Hepatocyte (in vitro differentiated cells): ENCODE results near the gene HLA-G. TPM values are rescaled to one million over a fixed set of nuclear protein-coding genes. Genes with fewer than 3 reads are reported as not detected.

Experiments used
- DNase-seq: peaks from one replicate; pipeline ENCODE4 v3.0.0-alpha.2; 2016; ENCODE audit warnings: low spot score
- H2AFZ ChIP-seq: fragments of 200-600 bp; sonication (generic); 2 replicates; pipeline ENCODE4 v1.6.0; 2016; ENCODE audit warnings: antibody characterized with exemption, mild to moderate bottlenecking
- H3K27ac ChIP-seq: fragments of 200-600 bp; sonication (generic); 2 replicates; pipeline ENCODE4 v1.5.1; 2016; ENCODE audit warnings: mild to moderate bottlenecking
- H3K27me3 ChIP-seq: fragments of 200-600 bp; sonication (generic); 2 replicates; pipeline ENCODE4 v1.6.1; 2016
- H3K36me3 ChIP-seq: fragments of 200-600 bp; sonication (generic); replicated peaks from 2 replicates; pipeline ENCODE4 v1.5.1; 2016; ENCODE audit warnings: low read depth; ENCODE audit not compliant: insufficient read depth
- H3K4me1 ChIP-seq: fragments of 200-600 bp; sonication (generic); 2 replicates; pipeline ENCODE4 v1.5.1; 2016; ENCODE audit warnings: mild to moderate bottlenecking, moderate library complexity; ENCODE audit not compliant: insufficient read depth
- H3K4me2 ChIP-seq: fragments of 200-600 bp; sonication (generic); 2 replicates; pipeline ENCODE4 v1.6.0; 2016
- H3K4me3 ChIP-seq: fragments of 200-600 bp; sonication (generic); 2 replicates; pipeline ENCODE4 v1.5.1; 2016; ENCODE audit warnings: mild to moderate bottlenecking
- H3K79me2 ChIP-seq: fragments of 200-600 bp; sonication (generic); 2 replicates; pipeline ENCODE4 v1.6.0; 2017; ENCODE audit warnings: mild to moderate bottlenecking
- H3K9me2 ChIP-seq: fragments of 200-600 bp; sonication (generic); replicated peaks from 2 replicates; pipeline ENCODE4 v1.6.0; 2017; ENCODE audit warnings: mild to moderate bottlenecking; ENCODE audit not compliant: insufficient read depth
- H3K9me3 ChIP-seq: fragments of 200-600 bp; sonication (generic); 2 replicates; pipeline ENCODE4 v1.5.1; 2016; ENCODE audit warnings: low read depth, mild to moderate bottlenecking
- H4K20me1 ChIP-seq: fragments of 200-600 bp; sonication (generic); 2 replicates; pipeline ENCODE4 v1.6.0; 2016; ENCODE audit warnings: mild to moderate bottlenecking; ENCODE audit not compliant: insufficient read depth, poor library complexity, severe bottlenecking
- EZH2 ChIP-seq: fragments of 200-600 bp; sonication (generic); IDR thresholded peaks from 2 replicates; pipeline ENCODE4 v1.6.1; 2016; ENCODE audit warnings: antibody characterized with exemption, mild to moderate bottlenecking, borderline replicate concordance
- EZH2phosphoT487 ChIP-seq: fragments of 200-600 bp; sonication (generic); IDR thresholded peaks from one replicate; pipeline ENCODE4 v1.6.1; 2018; ENCODE audit warnings: antibody characterized with exemption, mild to moderate bottlenecking, low read depth, moderate library complexity; ENCODE audit not compliant: unreplicated experiment, severe bottlenecking
- WGBS: methylation state at CpG from one replicate; pipeline ENCODE4 v1.1.6; 2016; ENCODE audit warnings: low lambda C conversion rate; ENCODE audit errors: missing lambda C conversion rate; 5-methylcytosine and 5-hydroxymethylcytosine counted together
- polyA plus RNA-seq: library from polyadenylated mRNA; unstranded; fragments of >200 nt; fragmentation: Nextera tagmentation; extraction: Ambion mirVana; gene quantifications from 2 replicates; pipeline ENCODE4 v1.2.1, GENCODE V29; 2016
- total RNA-seq: library from RNA; depleted of rRNA; stranded (reverse); fragments of >200 nt; gene quantifications from 2 replicates; pipeline ENCODE4 v1.2.3, GENCODE V29; 2014
- TF ChIP-seq, protein P1 (sequence below): fragments of 200-600 bp; sonication (generic); IDR thresholded peaks from 2 replicates; pipeline ENCODE4 v1.5.1; 2016; ENCODE audit warnings: antibody characterized with exemption, mild to moderate bottlenecking; ENCODE audit not compliant: poor library complexity

The HLA-G gene
- total and polyA plus RNA-seq, 2 experiments from 2014 or later: 2.8 TPM; not detected in 1

DNA sequence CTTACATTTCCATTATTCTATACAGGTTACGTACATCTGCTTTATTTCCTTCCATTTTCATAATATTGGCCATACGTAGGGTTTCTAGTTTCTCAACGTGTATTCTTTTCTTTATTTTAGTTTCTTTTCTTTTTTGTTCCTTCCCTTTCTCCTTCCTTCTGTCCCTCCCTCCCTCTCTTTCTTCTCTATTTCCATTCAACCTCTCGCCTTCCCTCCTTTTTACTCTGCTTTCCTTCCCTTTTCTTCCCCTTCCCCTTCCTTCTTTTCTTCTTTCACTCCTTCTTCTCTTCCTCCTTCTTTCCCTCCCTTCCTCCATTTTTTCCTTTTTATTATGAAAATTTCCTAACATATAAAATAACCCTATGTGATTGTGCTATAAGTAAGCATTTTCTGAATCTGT lies 8.7 kb upstream of the HLA-G start:
- TF ChIP-seq EZH2: no peak
- TF ChIP-seq, protein P1, sequence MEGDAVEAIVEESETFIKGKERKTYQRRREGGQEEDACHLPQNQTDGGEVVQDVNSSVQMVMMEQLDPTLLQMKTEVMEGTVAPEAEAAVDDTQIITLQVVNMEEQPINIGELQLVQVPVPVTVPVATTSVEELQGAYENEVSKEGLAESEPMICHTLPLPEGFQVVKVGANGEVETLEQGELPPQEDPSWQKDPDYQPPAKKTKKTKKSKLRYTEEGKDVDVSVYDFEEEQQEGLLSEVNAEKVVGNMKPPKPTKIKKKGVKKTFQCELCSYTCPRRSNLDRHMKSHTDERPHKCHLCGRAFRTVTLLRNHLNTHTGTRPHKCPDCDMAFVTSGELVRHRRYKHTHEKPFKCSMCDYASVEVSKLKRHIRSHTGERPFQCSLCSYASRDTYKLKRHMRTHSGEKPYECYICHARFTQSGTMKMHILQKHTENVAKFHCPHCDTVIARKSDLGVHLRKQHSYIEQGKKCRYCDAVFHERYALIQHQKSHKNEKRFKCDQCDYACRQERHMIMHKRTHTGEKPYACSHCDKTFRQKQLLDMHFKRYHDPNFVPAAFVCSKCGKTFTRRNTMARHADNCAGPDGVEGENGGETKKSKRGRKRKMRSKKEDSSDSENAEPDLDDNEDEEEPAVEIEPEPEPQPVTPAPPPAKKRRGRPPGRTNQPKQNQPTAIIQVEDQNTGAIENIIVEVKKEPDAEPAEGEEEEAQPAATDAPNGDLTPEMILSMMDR: no peak
- no peak for TF ChIP-seq EZH2phosphoT487
- Histone ChIP-seq H3K4me1 (no peaks in the 10 kb centered on the region), H3K9me3 (no peaks in the 10 kb centered on the region), H3K4me3 (no peak overlapping the region), H3K36me3 (no peaks in the 10 kb centered on the region), H3K79me2 (no peaks in the 10 kb centered on the region), H3K27ac (no peak overlapping the region), H4K20me1 (no peaks in the 10 kb centered on the region), H3K27me3 (peaks cover 21% of the 10 kb centered on the region), H2AFZ (no peak overlapping the region), H3K4me2 (no peak overlapping the region), H3K9me2 (no peaks in the 10 kb centered on the region)
- WGBS: 93% methylated on average over 4 of the region's 4 CpGs
- no peak for DNase-seq

DNA sequence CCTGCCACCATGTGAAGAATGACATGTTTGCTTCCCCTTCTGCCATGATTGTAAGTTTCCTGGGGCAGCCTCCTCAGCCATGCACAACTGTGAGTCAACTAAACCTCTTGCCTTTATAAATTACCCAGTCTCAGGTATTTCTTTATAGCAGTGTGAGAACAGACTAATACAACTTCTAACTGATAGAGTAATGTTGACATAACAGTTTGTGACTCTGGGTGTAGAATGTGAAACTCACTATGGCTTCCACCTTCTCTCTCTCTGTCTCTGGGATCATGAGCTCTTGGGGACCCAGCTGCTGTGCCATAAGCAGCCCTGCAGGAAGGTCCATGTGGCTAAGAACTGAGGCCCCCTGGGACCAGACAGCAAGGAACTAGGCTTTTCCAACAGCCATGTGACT lies 3.5 kb upstream of the HLA-G start:
- no peaks in the 10 kb centered on the region for H4K20me1 ChIP-seq
- no peaks in the 10 kb centered on the region for H3K9me3 ChIP-seq
- H3K36me3 ChIP-seq: no peaks in the 10 kb centered on the region
- H3K27ac ChIP-seq: no peak overlapping the region
- no peak overlapping the region for H3K4me2 ChIP-seq
- TF ChIP-seq EZH2 (no peak), EZH2phosphoT487 (no peak)
- TF ChIP-seq, protein P1: no peak
- no peaks in the 10 kb centered on the region for H3K79me2 ChIP-seq
- no peak for DNase-seq
- no peak overlapping the region for H3K4me3 ChIP-seq
- H3K4me1 ChIP-seq: peaks cover 4% of the 10 kb centered on the region
- no peaks in the 10 kb centered on the region for H3K9me2 ChIP-seq
- H2AFZ ChIP-seq: no peak overlapping the region
- peaks cover 73% of the 10 kb centered on the region for H3K27me3 ChIP-seq

DNA sequence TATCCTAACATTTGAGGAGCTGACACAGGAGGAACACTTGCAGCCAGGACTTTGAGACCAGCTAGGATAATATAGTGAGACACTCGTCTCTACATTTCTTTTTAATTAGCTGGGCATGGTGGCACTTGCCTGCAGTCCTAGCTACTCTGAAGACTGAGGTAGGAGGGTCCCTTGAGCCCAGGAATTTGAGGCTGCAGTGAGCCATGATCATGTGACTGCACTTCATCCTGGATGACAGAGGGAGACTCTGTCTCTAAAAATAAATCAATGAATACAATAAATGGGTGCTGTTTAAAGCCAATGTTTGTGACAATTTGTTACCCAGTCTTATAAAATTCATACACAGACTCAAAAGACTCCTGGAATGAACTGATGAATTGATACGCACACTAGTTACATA lies 1.8 kb upstream of the HLA-G start:
- Histone ChIP-seq H3K27me3 (peaks cover 81% of the 10 kb centered on the region), H3K4me3 (no peak overlapping the region), H3K36me3 (no peaks in the 10 kb centered on the region), H4K20me1 (no peaks in the 10 kb centered on the region), H3K4me1 (peaks cover 4% of the 10 kb centered on the region), H3K79me2 (no peaks in the 10 kb centered on the region), H3K9me3 (no peaks in the 10 kb centered on the region), H3K27ac (no peak overlapping the region), H2AFZ (no peak overlapping the region), H3K4me2 (no peak overlapping the region), H3K9me2 (no peaks in the 10 kb centered on the region)
- WGBS: 92% methylated on average over 2 of the region's 2 CpGs
- no peak for DNase-seq
- TF ChIP-seq, protein P1: no peak
- TF ChIP-seq EZH2phosphoT487: no peak
- TF ChIP-seq EZH2: no peak

DNA sequence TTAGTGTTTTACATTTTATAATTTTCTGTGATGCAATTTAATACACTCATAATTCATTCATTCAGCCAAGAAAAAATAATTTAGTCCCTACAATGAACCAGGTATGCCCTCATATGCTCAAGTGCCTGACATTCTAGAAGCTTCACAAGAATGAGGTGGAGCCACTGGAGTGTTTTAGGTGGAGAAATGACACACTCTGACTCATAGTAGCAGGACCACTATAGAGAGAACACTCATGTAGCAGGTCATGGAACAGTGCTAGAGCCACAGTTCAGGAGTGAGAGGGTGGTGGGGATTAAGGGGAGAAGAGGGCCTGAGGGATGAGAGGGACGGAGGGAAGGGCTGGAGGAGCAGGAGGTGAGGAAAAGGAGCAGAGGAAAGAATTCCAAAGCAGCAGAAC lies 1.4 kb upstream of the HLA-G start:
- Histone ChIP-seq H3K4me3 (no peak overlapping the region), H4K20me1 (no peaks in the 10 kb centered on the region), H3K4me2 (no peak overlapping the region), H3K9me3 (no peaks in the 10 kb centered on the region), H2AFZ (no peak overlapping the region), H3K9me2 (no peaks in the 10 kb centered on the region), H3K4me1 (peaks cover 4% of the 10 kb centered on the region), H3K27me3 (peaks cover 81% of the 10 kb centered on the region), H3K36me3 (no peaks in the 10 kb centered on the region), H3K79me2 (no peaks in the 10 kb centered on the region), H3K27ac (no peak overlapping the region)
- no peak for DNase-seq
- TF ChIP-seq EZH2: no peak
- no peak for TF ChIP-seq EZH2phosphoT487
- TF ChIP-seq, protein P1: no peak
- no CpG with 5 or more reads among the region's 1 CpG for WGBS
